Neuron (in vitro differentiated cells): ENCODE measurements around the gene WNT5B.

ENCODE experiments used
- H2AFZ ChIP-seq: one replicate; pipeline ENCODE4 v1.6.1; 2013; ENCODE audit warnings: low read depth, mild to moderate bottlenecking, inconsistent platforms, low read length, moderate library complexity
- H3K27me3 ChIP-seq: one replicate; pipeline ENCODE4 v1.6.1; 2013; ENCODE audit warnings: low read length; ENCODE audit not compliant: insufficient read depth
- H3K36me3 ChIP-seq: one replicate; pipeline ENCODE4 v1.6.1; 2013; ENCODE audit warnings: low read length; ENCODE audit not compliant: insufficient read depth
- H3K4me1 ChIP-seq: one replicate; pipeline ENCODE4 v1.6.1; 2013; ENCODE audit warnings: low read length; ENCODE audit not compliant: insufficient read depth
- H3K4me3 ChIP-seq: 2 replicates; pipeline ENCODE4 v1.5.1; 2013; ENCODE audit warnings: mild to moderate bottlenecking, low read length, moderate library complexity
- H3K9me3 ChIP-seq: one replicate; pipeline ENCODE4 v1.6.1; 2013; ENCODE audit warnings: low read length

Gene WNT5B

GRCh38 chr12:1622406-1622805 is 6.6 kb upstream of the WNT5B start:
- Histone ChIP-seq H3K4me1 (peaks cover 2% of the 10 kb centered on the region), H3K4me3 (no peak overlapping the region), H3K27me3 (no peaks in the 10 kb centered on the region), H3K9me3 (no peaks in the 10 kb centered on the region), H3K36me3 (no peaks in the 10 kb centered on the region), H2AFZ (no peak overlapping the region)

GRCh38 chr12:1629338-1630132 is 504 bp downstream of the WNT5B start:
- peak overlapping the region; percentile 38 for H3K4me3 ChIP-seq
- peaks cover 26% of the 10 kb centered on the region for H3K4me1 ChIP-seq
- peak overlapping the region; percentile 66 for H2AFZ ChIP-seq
- peaks cover 29% of the 10 kb centered on the region for H3K27me3 ChIP-seq
- no peaks in the 10 kb centered on the region for H3K9me3 ChIP-seq
- no peaks in the 10 kb centered on the region for H3K36me3 ChIP-seq

GRCh38 chr12:1630133-1630826 is 1.2 kb downstream of the WNT5B start:
- H3K27me3 ChIP-seq, result peaks cover 29% of the 10 kb centered on the region
- no peaks in the 10 kb centered on the region for H3K9me3 ChIP-seq
- peaks cover 26% of the 10 kb centered on the region for H3K4me1 ChIP-seq
- peak overlapping the region; percentile 38 for H3K4me3 ChIP-seq
- H3K36me3 ChIP-seq, result no peaks in the 10 kb centered on the region
- H2AFZ ChIP-seq, result peak overlapping the region; percentile 66

GRCh38 chr12:1630827-1631591 is 2.0 kb downstream of the WNT5B start:
- H3K27me3 ChIP-seq, result peaks cover 29% of the 10 kb centered on the region
- H3K9me3 ChIP-seq, result no peaks in the 10 kb centered on the region
- H3K4me1 ChIP-seq, result peaks cover 26% of the 10 kb centered on the region
- H3K36me3 ChIP-seq, result no peaks in the 10 kb centered on the region
- no peak overlapping the region for H2AFZ ChIP-seq
- peak overlapping the region; percentile 38 for H3K4me3 ChIP-seq

- no peak overlapping the region for H3K4me3 ChIP-seq
- peaks cover 26% of the 10 kb centered on the region for H3K4me1 ChIP-seq
- H3K27me3 ChIP-seq, result peaks cover 29% of the 10 kb centered on the region
- H3K36me3 ChIP-seq, result no peaks in the 10 kb centered on the region
- H2AFZ ChIP-seq, result no peak overlapping the region
- no peaks in the 10 kb centered on the region for H3K9me3 ChIP-seq
Measured at GRCh38 chr12:1632702-1633101, 3.7 kb downstream of the WNT5B start.

- H2AFZ ChIP-seq, result no peak overlapping the region
- H3K9me3 ChIP-seq, result no peaks in the 10 kb centered on the region
- peaks cover 26% of the 10 kb centered on the region for H3K4me1 ChIP-seq
- H3K4me3 ChIP-seq, result no peak overlapping the region
- no peaks in the 10 kb centered on the region for H3K36me3 ChIP-seq
- peaks cover 29% of the 10 kb centered on the region for H3K27me3 ChIP-seq
Measured at GRCh38 chr12:1633459-1633858, 4.4 kb downstream of the WNT5B start.

GRCh38 chr12:1634149-1634548 is 5.1 kb downstream of the WNT5B start:
- Histone ChIP-seq H3K9me3 (no peaks in the 10 kb centered on the region), H3K4me1 (peaks cover 25% of the 10 kb centered on the region), H2AFZ (no peak overlapping the region), H3K27me3 (peaks cover 26% of the 10 kb centered on the region), H3K36me3 (no peaks in the 10 kb centered on the region), H3K4me3 (no peak overlapping the region)

- Histone ChIP-seq H3K27me3 (peaks cover 22% of the 10 kb centered on the region), H3K36me3 (no peaks in the 10 kb centered on the region), H2AFZ (no peak overlapping the region), H3K4me3 (no peak overlapping the region), H3K9me3 (no peaks in the 10 kb centered on the region), H3K4me1 (peaks cover 19% of the 10 kb centered on the region)
Measured at GRCh38 chr12:1634590-1635191, 5.7 kb downstream of the WNT5B start.

GRCh38 chr12:1635301-1636095 is 6.5 kb downstream of the WNT5B start:
- H2AFZ ChIP-seq, result no peak overlapping the region
- no peaks in the 10 kb centered on the region for H3K9me3 ChIP-seq
- no peak overlapping the region for H3K4me3 ChIP-seq
- H3K27me3 ChIP-seq, result peaks cover 19% of the 10 kb centered on the region
- H3K36me3 ChIP-seq, result no peaks in the 10 kb centered on the region
- H3K4me1 ChIP-seq, result peaks cover 11% of the 10 kb centered on the region

- Histone ChIP-seq H3K27me3 (no peaks in the 10 kb centered on the region), H3K4me3 (no peak overlapping the region), H3K9me3 (no peaks in the 10 kb centered on the region), H2AFZ (no peak overlapping the region), H3K4me1 (no peaks in the 10 kb centered on the region), H3K36me3 (no peaks in the 10 kb centered on the region)
Measured at GRCh38 chr12:1638203-1638602, 9.2 kb downstream of the WNT5B start.

GRCh38 chr12:1639538-1639937 is 10.5 kb downstream of the WNT5B start:
- Histone ChIP-seq H3K4me3 (no peak overlapping the region), H3K4me1 (peaks cover 7% of the 10 kb centered on the region), H3K27me3 (no peaks in the 10 kb centered on the region), H2AFZ (no peak overlapping the region), H3K36me3 (no peaks in the 10 kb centered on the region), H3K9me3 (no peaks in the 10 kb centered on the region)
